Glomerular endothelial cell (primary cell): ENCODE data around the gene SMIM1. TPM values are rescaled to one million over a fixed set of nuclear protein-coding genes. Genes with fewer than 3 reads are reported as not detected.
"Not testable (repeated sequence)": the region's sequence is repeated elsewhere in the genome, so short reads cannot be mapped to it uniquely, and the experiment has no call there.

Experiments used
- DNase-seq: peaks from one replicate; pipeline ENCODE4 v3.0.0-alpha.2; 2011; ENCODE audit warnings: low read depth, low spot score; ENCODE audit errors: extremely low read depth
- total RNA-seq: library from RNA; depleted of rRNA; stranded (reverse); fragments of >200 nt; gene quantifications from 2 replicates; pipeline ENCODE4 v1.2.3, GENCODE V29; 2015

SMIM1 gene
- total RNA-seq, 1 donor from 2014 or later: 0.82 TPM

- no peak for DNase-seq
Measured at GRCh38 chr1:3736131-3736561, 36.4 kb upstream of the SMIM1 start.

- no peak for DNase-seq
Measured at GRCh38 chr1:3736708-3737107, 35.8 kb upstream of the SMIM1 start.

- no peak for DNase-seq
Measured at GRCh38 chr1:3738943-3739342, 33.6 kb upstream of the SMIM1 start.

GRCh38 chr1:3740042-3740441 is 32.5 kb upstream of the SMIM1 start:
- no peak for DNase-seq

GRCh38 chr1:3740752-3741151 is 31.8 kb upstream of the SMIM1 start:
- no peak for DNase-seq

GRCh38 chr1:3741566-3742438 is 30.7 kb upstream of the SMIM1 start:
- DNase-seq: no peak

GRCh38 chr1:3742439-3743298 is 29.9 kb upstream of the SMIM1 start:
- no peak for DNase-seq

GRCh38 chr1:3743421-3743820 is 29.1 kb upstream of the SMIM1 start:
- no peak for DNase-seq

GRCh38 chr1:3743826-3744225 is 28.7 kb upstream of the SMIM1 start:
- DNase-seq: no peak

GRCh38 chr1:3744646-3745045 is 27.9 kb upstream of the SMIM1 start:
- DNase-seq: no peak

- no peak for DNase-seq
Measured at GRCh38 chr1:3745071-3745470, 27.5 kb upstream of the SMIM1 start.

- no peak for DNase-seq
Measured at GRCh38 chr1:3745590-3746381, 26.8 kb upstream of the SMIM1 start.

GRCh38 chr1:3746389-3746829 is 26.1 kb upstream of the SMIM1 start:
- DNase-seq: no peak

GRCh38 chr1:3746830-3747521 is 25.6 kb upstream of the SMIM1 start:
- no peak for DNase-seq

- DNase-seq: no peak
Measured at GRCh38 chr1:3747522-3747848, 25.1 kb upstream of the SMIM1 start.

GRCh38 chr1:3747903-3748302 is 24.6 kb upstream of the SMIM1 start:
- DNase-seq: no peak

GRCh38 chr1:3748316-3748900 is 24.1 kb upstream of the SMIM1 start:
- not testable (repeated sequence) for DNase-seq

- no peak for DNase-seq
Measured at GRCh38 chr1:3749512-3749911, 23.0 kb upstream of the SMIM1 start.

GRCh38 chr1:3750741-3751140 is 21.8 kb upstream of the SMIM1 start:
- no peak for DNase-seq

- DNase-seq: no peak
Measured at GRCh38 chr1:3752400-3752945, 20.1 kb upstream of the SMIM1 start, which contains the start of gene CCDC27. CCDC27 (plus strand) TSS chr1:3752450; CDS start chr1:3752482, 32 bp downstream.
